Fibroblast of lung (primary cell): ENCODE measurements around the gene FGFBP2.

ENCODE experiments used
- CTCF ChIP-seq, 2 donors: IDR thresholded peaks in 1 of 2; conservative IDR thresholded peaks in 1 of 2; 1 replicate in 1 of 2; 2 replicates in 1 of 2; pipeline ENCODE4 v1.5.1; 2011 to 2012; ENCODE audit warnings: low read length in 2 of 2, control low read depth in 1 of 2, inconsistent platforms in 1 of 2, low read depth in 1 of 2, mild to moderate bottlenecking in 1 of 2
- EZH2 ChIP-seq: IDR thresholded peaks from 2 replicates; pipeline ENCODE4 v1.5.1; 2012; ENCODE audit warnings: low read length, control low read depth, mild to moderate bottlenecking; ENCODE audit errors: missing control alignments

GRCh38 chr4:15945516-15945915, 17.5 kb downstream of the FGFBP2 start:
- TF ChIP-seq CTCF (conservative IDR thresholded peaks at IDR 0.05 in 1 of 2, IDR thresholded peaks at IDR 0.05 in 1 of 2; ENCODE audit: low read depth in 1 of 2, low read length in 2 of 2) (no peak), EZH2 (no peak)
